ENCODE data around the gene TCF7L2. TPM values are rescaled to one million over a fixed set of nuclear protein-coding genes. Genes with fewer than 3 reads are reported as not detected.
A peak's percentile ranks its signal among the peaks of the same experiment; 100 is the strongest.

Gene TCF7L2
- total RNA-seq, 1 donor from 2014 or later: 109 TPM

DNA sequence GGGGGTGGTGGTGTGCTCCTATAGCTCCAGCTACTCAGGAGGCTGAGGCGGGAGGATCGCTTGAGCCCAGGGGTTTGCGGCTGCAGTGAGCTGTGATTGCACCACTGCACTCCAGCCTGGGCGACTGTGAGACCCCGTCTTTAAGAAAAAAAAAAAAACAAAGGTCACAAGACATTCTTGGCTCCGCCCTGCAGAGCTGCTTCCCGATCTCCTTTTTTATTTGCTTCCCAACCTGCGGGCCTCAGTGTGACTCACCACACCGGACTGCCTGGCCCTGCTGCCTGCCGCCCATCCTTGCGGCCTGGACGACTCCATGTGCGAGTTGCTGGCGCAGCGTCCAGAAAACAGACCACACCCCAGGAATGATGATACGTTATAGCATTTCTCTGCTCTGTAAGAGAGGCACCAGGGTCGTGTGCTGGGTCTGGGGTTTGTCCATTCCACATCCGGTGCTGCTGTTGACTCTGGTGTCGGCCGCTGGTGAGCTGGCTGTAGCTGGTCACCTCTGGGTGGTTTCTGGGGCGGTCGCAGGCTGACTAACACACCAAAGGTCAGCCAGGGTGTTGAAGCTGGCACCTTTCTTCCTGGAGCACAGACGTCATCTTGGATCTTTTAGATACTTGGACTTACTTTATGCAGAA lies 123.6 kb downstream of the TCF7L2 start:
- peak; percentile 23 for DNase-seq (ENCODE audit: low spot score, unreplicated experiment)
- TF ChIP-seq, protein P1, sequence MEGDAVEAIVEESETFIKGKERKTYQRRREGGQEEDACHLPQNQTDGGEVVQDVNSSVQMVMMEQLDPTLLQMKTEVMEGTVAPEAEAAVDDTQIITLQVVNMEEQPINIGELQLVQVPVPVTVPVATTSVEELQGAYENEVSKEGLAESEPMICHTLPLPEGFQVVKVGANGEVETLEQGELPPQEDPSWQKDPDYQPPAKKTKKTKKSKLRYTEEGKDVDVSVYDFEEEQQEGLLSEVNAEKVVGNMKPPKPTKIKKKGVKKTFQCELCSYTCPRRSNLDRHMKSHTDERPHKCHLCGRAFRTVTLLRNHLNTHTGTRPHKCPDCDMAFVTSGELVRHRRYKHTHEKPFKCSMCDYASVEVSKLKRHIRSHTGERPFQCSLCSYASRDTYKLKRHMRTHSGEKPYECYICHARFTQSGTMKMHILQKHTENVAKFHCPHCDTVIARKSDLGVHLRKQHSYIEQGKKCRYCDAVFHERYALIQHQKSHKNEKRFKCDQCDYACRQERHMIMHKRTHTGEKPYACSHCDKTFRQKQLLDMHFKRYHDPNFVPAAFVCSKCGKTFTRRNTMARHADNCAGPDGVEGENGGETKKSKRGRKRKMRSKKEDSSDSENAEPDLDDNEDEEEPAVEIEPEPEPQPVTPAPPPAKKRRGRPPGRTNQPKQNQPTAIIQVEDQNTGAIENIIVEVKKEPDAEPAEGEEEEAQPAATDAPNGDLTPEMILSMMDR (IDR thresholded peaks at IDR 0.05; ENCODE audit: unreplicated experiment): no peak
- Mint-ChIP-seq H3K4me1 (ENCODE audit: low read depth) (peaks cover 29% of the 10 kb centered on the region), H3K36me3 (ENCODE audit: insufficient read depth) (peaks cover 17% of the 10 kb centered on the region), H3K4me3 (ENCODE audit: low read depth) (no peak overlapping the region), H3K27me3 (no peaks in the 10 kb centered on the region), H3K9me3 (ENCODE audit: low read depth) (no peaks in the 10 kb centered on the region), H3K27ac (peak overlapping the region; percentile 75)

DNA sequence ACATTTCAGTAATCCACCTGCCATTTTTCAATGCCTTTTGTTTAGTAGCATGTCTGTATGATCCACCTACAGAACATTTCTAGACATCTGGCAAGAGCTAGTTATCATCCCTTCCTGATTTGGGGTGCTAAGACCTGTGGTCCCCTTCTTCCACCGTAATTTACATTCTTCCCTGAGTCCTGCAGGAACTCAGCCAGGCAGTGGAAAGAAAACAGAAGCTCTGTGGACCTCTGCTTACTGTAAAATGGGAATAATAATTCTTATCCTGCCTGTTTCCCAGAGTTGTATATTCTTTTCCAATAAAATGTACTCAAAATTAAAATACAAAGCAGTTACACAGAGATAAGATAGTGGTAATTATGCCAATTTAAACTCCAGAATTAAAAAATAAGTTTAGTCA lies 126.9 kb downstream of the TCF7L2 start:
- Mint-ChIP-seq H3K36me3 (ENCODE audit: insufficient read depth) (peaks cover 6% of the 10 kb centered on the region), H3K4me1 (ENCODE audit: low read depth) (peaks cover 31% of the 10 kb centered on the region), H3K27me3 (no peaks in the 10 kb centered on the region), H3K27ac (peak overlapping the region; percentile 25), H3K4me3 (ENCODE audit: low read depth) (no peak overlapping the region), H3K9me3 (ENCODE audit: low read depth) (no peaks in the 10 kb centered on the region)
- no peak for DNase-seq (ENCODE audit: low spot score, unreplicated experiment)
- TF ChIP-seq, protein P1 (IDR thresholded peaks at IDR 0.05; ENCODE audit: unreplicated experiment): no peak

DNA sequence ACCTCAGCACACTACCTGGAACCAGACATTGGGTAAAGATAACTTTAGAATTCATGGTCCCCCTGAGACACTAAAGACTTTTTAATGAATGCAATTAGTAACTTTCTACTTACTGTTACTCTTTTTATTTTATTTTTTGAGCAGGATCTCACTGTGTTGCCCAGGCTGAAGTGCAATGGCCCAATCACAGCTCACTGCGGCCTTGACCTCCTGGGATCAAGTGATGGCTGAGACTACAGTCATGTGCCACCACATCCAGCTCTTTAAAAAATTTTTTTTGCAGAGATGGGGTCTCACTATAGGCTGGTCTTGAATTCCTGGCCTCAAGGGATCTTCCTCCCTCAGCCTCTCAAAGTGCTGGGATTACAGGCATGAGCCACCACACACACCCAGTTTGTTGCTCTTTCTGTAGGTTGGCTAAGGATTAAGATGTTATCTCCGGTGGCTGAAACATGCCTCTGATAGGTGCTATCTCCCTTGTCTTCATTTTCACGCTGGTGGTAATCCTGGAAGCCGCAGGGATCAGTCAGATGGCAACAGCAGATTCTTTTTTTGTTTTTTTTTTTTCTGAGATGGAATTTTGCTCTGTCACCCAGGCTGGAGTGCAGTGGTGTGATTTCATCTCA lies 128.3 kb downstream of the TCF7L2 start:
- no peak overlapping the region for H3K27ac Mint-ChIP-seq
- DNase-seq (ENCODE audit: low spot score, unreplicated experiment): no peak
- no peaks in the 10 kb centered on the region for H3K27me3 Mint-ChIP-seq
- peaks cover 6% of the 10 kb centered on the region for H3K36me3 Mint-ChIP-seq (ENCODE audit: insufficient read depth)
- H3K4me3 Mint-ChIP-seq (ENCODE audit: low read depth): no peak overlapping the region
- H3K9me3 Mint-ChIP-seq (ENCODE audit: low read depth): no peaks in the 10 kb centered on the region
- peaks cover 29% of the 10 kb centered on the region for H3K4me1 Mint-ChIP-seq (ENCODE audit: low read depth)
- TF ChIP-seq, protein P1 (IDR thresholded peaks at IDR 0.05; ENCODE audit: unreplicated experiment): no peak

DNA sequence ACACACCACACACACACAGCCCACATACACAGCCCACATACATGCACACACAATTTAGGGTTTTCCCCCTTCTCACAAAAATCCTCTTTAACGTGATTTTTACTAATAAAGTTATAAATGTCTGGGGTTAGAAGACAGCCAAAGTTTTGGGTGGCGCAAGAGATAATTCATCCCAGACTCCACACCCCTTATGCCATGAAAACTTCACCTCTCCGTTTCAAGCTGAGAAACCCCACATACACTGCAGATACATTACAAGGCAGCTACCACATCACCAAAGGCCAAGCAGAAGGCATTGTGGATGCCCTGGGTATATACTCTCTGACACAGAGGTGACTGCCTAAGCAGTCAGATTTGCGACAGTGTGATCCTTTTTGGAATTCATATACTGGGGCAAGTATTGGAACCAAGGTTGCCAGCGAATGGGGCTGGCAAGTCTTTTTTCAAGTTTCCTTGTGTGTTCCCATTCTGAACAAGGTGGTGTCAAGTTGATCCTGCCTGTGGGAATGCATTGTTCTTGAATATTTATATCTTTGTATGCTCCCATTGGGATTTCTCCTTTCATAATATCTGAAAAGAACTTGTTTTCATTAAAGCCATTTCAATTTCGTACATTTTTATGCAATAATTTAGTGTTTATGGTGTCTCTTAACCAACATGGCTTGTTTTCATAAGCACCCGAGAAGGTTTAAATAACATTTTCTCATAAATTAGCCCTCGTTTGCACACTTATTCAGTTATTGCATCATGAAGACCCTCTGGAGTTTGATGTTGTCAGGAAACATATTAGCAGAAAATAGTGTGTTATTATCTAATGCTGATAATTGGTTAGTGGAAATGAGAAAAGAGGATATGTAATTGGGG lies 130.2 kb downstream of the TCF7L2 start:
- Mint-ChIP-seq H3K27ac (peak overlapping the region; percentile 85), H3K36me3 (ENCODE audit: insufficient read depth) (peaks cover 6% of the 10 kb centered on the region), H3K4me3 (ENCODE audit: low read depth) (no peak overlapping the region), H3K27me3 (no peaks in the 10 kb centered on the region), H3K9me3 (ENCODE audit: low read depth) (no peaks in the 10 kb centered on the region), H3K4me1 (ENCODE audit: low read depth) (peaks cover 20% of the 10 kb centered on the region)
- TF ChIP-seq, protein P1 (IDR thresholded peaks at IDR 0.05; ENCODE audit: unreplicated experiment): no peak
- DNase-seq (ENCODE audit: low spot score, unreplicated experiment): no peak

DNA sequence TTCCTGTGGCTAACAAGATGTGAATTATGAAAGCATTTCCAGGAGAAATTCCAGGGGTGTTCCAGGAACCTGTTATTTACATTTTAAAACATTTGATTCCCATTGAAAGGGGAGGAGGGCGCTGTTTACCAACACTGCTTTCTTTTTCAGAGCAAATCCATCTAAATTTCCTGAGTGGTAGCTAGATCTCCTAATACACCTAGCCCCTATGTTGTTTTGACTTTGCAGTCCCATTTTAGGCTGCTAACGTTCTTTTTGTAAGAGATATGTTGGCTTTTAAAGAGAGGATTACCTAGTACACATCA lies 130.8 kb downstream of the TCF7L2 start:
- Mint-ChIP-seq H3K4me3 (ENCODE audit: low read depth) (no peak overlapping the region), H3K36me3 (ENCODE audit: insufficient read depth) (peaks cover 9% of the 10 kb centered on the region), H3K9me3 (ENCODE audit: low read depth) (no peaks in the 10 kb centered on the region), H3K4me1 (ENCODE audit: low read depth) (peaks cover 21% of the 10 kb centered on the region), H3K27ac (peak overlapping the region; percentile 85), H3K27me3 (no peaks in the 10 kb centered on the region)
- DNase-seq (ENCODE audit: low spot score, unreplicated experiment): no peak
- TF ChIP-seq, protein P1 (IDR thresholded peaks at IDR 0.05; ENCODE audit: unreplicated experiment): peak; percentile 23
